Loucy (cell line): ENCODE results near the gene GOT1.

ENCODE experiments used
- H2AFZ ChIP-seq: fragments of 200-600 bp; sonication (generic); 2 replicates; pipeline ENCODE4 v1.6.0; 2016; ENCODE audit warnings: antibody characterized with exemption, mild to moderate bottlenecking, low read length, moderate library complexity
- H3F3A ChIP-seq: fragments of 200-600 bp; 2 replicates; pipeline ENCODE4 v1.6.0; 2016; ENCODE audit warnings: antibody characterized with exemption, low read depth, mild to moderate bottlenecking
- H3K27me3 ChIP-seq: fragments of 200-600 bp; sonication (generic); 2 replicates; pipeline ENCODE4 v1.6.1; 2014; ENCODE audit warnings: low read length, mild to moderate bottlenecking; ENCODE audit not compliant: insufficient read depth, poor library complexity, severe bottlenecking
- H3K36me3 ChIP-seq: fragments of 200-600 bp; sonication (generic); 2 replicates; pipeline ENCODE4 v1.6.1; 2016; ENCODE audit warnings: low read length; ENCODE audit not compliant: insufficient read depth
- H3K4me1 ChIP-seq: fragments of 200-600 bp; sonication (generic); 2 replicates; pipeline ENCODE4 v1.5.1; 2014; ENCODE audit warnings: low read length, mild to moderate bottlenecking; ENCODE audit not compliant: insufficient read depth, poor library complexity, severe bottlenecking
- H3K4me2 ChIP-seq: fragments of 200-600 bp; sonication (generic); 2 replicates; pipeline ENCODE4 v1.6.0; 2014; ENCODE audit warnings: antibody characterized with exemption, low read length, low read depth, mild to moderate bottlenecking; ENCODE audit not compliant: poor library complexity, severe bottlenecking
- H3K4me3 ChIP-seq: fragments of 200-600 bp; sonication (generic); 2 replicates; pipeline ENCODE4 v1.5.1; 2014; ENCODE audit warnings: low read length, mild to moderate bottlenecking, mixed read lengths; ENCODE audit not compliant: poor library complexity, severe bottlenecking
- H3K79me2 ChIP-seq: fragments of 200-600 bp; sonication (generic); 2 replicates; pipeline ENCODE4 v1.6.1; 2014; ENCODE audit warnings: low read length; ENCODE audit not compliant: insufficient read depth
- H3K9ac ChIP-seq: fragments of 200-600 bp; sonication (generic); 2 replicates; pipeline ENCODE4 v1.6.0; 2014; ENCODE audit warnings: mild to moderate bottlenecking, low read depth, low read length, moderate library complexity; ENCODE audit not compliant: poor library complexity, severe bottlenecking
- H3K9me2 ChIP-seq: fragments of 200-600 bp; sonication (generic); replicated peaks from 2 replicates; pipeline ENCODE4 v1.6.1; 2016; ENCODE audit warnings: low read depth, low read length, mixed read lengths
- H3K9me3 ChIP-seq: fragments of 200-600 bp; sonication (generic); 2 replicates; pipeline ENCODE4 v1.6.1; 2014; ENCODE audit warnings: mild to moderate bottlenecking, antibody characterized with exemption, low read length, low read depth; ENCODE audit not compliant: insufficient read depth
- H4K20me1 ChIP-seq: fragments of 200-600 bp; sonication (generic); 2 replicates; pipeline ENCODE4 v1.6.0; 2014; ENCODE audit warnings: antibody characterized with exemption, low read length, mild to moderate bottlenecking; ENCODE audit not compliant: insufficient read depth, poor library complexity, severe bottlenecking
- EZH2phosphoT487 ChIP-seq: fragments of 200-600 bp; IDR thresholded peaks from 2 replicates; pipeline ENCODE4 v1.6.1; 2018; ENCODE audit warnings: antibody characterized with exemption, mild to moderate bottlenecking, moderate library complexity, borderline replicate concordance
- TF ChIP-seq, protein P1 (sequence below): fragments of 200-600 bp; sonication (generic); conservative IDR thresholded peaks from 2 replicates; pipeline ENCODE4 v1.5.1; 2014; ENCODE audit warnings: mild to moderate bottlenecking, antibody characterized with exemption, low read length

GOT1 gene

DNA sequence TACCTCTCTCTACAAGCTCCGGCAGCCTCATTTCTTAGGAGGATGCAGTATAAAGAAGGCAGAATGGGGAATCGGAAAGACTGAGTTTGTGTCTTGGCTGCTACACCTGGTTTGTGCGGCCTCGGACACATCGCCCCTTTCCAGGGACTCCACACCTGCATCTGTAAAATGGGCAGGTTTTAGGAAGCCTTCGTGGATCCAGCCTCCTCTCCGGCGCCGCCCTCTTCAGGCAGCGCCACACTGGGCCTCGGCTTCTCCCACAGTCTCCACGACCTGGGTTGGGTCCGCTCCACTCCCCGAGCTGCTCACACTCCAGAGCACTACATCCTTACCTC is 341 bp downstream of the GOT1 start:
- no peak for TF ChIP-seq EZH2phosphoT487
- TF ChIP-seq, protein P1, sequence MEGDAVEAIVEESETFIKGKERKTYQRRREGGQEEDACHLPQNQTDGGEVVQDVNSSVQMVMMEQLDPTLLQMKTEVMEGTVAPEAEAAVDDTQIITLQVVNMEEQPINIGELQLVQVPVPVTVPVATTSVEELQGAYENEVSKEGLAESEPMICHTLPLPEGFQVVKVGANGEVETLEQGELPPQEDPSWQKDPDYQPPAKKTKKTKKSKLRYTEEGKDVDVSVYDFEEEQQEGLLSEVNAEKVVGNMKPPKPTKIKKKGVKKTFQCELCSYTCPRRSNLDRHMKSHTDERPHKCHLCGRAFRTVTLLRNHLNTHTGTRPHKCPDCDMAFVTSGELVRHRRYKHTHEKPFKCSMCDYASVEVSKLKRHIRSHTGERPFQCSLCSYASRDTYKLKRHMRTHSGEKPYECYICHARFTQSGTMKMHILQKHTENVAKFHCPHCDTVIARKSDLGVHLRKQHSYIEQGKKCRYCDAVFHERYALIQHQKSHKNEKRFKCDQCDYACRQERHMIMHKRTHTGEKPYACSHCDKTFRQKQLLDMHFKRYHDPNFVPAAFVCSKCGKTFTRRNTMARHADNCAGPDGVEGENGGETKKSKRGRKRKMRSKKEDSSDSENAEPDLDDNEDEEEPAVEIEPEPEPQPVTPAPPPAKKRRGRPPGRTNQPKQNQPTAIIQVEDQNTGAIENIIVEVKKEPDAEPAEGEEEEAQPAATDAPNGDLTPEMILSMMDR, result no peak
- H3K27me3 ChIP-seq, result no peaks in the 10 kb centered on the region
- no peaks in the 10 kb centered on the region for H3F3A ChIP-seq
- peak overlapping the region; percentile 88 for H3K4me2 ChIP-seq
- H3K9me2 ChIP-seq, result no peaks in the 10 kb centered on the region
- peak overlapping the region; percentile 76 for H3K9ac ChIP-seq
- H3K36me3 ChIP-seq, result no peaks in the 10 kb centered on the region
- H3K79me2 ChIP-seq, result peaks cover 50% of the 10 kb centered on the region
- H3K9me3 ChIP-seq, result no peaks in the 10 kb centered on the region
- H3K4me3 ChIP-seq, result peak overlapping the region; percentile 88
- peak overlapping the region; percentile 77 for H2AFZ ChIP-seq
- H4K20me1 ChIP-seq, result peaks cover 3% of the 10 kb centered on the region
- H3K4me1 ChIP-seq, result peaks cover 38% of the 10 kb centered on the region

- Histone ChIP-seq H3F3A (no peaks in the 10 kb centered on the region), H3K4me2 (peak overlapping the region; percentile 88), H3K79me2 (peaks cover 50% of the 10 kb centered on the region), H3K4me3 (peak overlapping the region; percentile 88), H3K9me2 (no peaks in the 10 kb centered on the region), H2AFZ (no peak overlapping the region), H3K27me3 (no peaks in the 10 kb centered on the region), H3K9ac (peak overlapping the region; percentile 76), H3K9me3 (no peaks in the 10 kb centered on the region), H4K20me1 (peaks cover 3% of the 10 kb centered on the region), H3K36me3 (no peaks in the 10 kb centered on the region), H3K4me1 (peaks cover 35% of the 10 kb centered on the region)
- TF ChIP-seq, protein P1, result no peak
- TF ChIP-seq EZH2phosphoT487, result no peak
Observed at GRCh38 chr10:99429517-99430095, 818 bp downstream of the GOT1 start.

- Histone ChIP-seq H3K4me2 (peak overlapping the region; percentile 23), H3F3A (no peaks in the 10 kb centered on the region), H3K27me3 (no peaks in the 10 kb centered on the region), H4K20me1 (peaks cover 3% of the 10 kb centered on the region), H3K79me2 (peaks cover 48% of the 10 kb centered on the region), H3K36me3 (no peaks in the 10 kb centered on the region), H3K4me3 (no peak overlapping the region), H3K9me2 (no peaks in the 10 kb centered on the region), H3K4me1 (peaks cover 26% of the 10 kb centered on the region), H3K9me3 (no peaks in the 10 kb centered on the region), H3K9ac (no peak overlapping the region), H2AFZ (no peak overlapping the region)
- TF ChIP-seq, protein P1, result no peak
- TF ChIP-seq EZH2phosphoT487, result no peak
Observed at GRCh38 chr10:99427566-99428190, 2.7 kb downstream of the GOT1 start.
